Lower leg skin (tissue), 3 donors: ENCODE data around the gene FAM135A.

Experiments used
- POLR2A ChIP-seq, 2 donors: fragments of 450-650 bp; IDR thresholded peaks; one replicate each; pipeline ENCODE4 v1.6.1; 2016 to 2017; ENCODE audit warnings: antibody characterized with exemption in 2 of 2, mild to moderate bottlenecking in 1 of 2, moderate library complexity in 1 of 2
- TF ChIP-seq, protein P1 (sequence below), 3 donors: fragments of 450-650 bp; IDR thresholded peaks; one replicate each; pipeline ENCODE4 v1.5.1; 2016; ENCODE audit warnings: antibody characterized with exemption in 3 of 3, mild to moderate bottlenecking in 3 of 3, moderate library complexity in 2 of 3

DNA sequence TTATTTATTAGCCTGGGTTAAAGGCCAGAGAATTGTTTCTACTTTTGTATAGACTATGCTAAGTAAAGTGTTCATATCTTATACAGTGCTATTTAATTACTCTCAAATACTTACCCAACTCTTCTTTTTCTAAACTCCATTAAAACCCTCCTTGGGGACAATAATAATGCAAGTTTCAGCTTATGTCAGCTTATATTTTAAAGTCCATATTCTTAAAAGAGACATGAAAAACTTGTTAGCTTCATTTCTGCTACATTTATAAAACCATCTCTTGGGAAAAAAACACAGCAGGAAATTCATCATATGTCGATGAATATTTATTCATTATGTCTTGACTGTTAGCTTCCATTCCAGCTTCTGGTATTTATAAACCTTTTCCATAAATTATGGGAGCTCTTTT is 81.5 kb downstream of the FAM135A start:
- TF ChIP-seq, protein P1, sequence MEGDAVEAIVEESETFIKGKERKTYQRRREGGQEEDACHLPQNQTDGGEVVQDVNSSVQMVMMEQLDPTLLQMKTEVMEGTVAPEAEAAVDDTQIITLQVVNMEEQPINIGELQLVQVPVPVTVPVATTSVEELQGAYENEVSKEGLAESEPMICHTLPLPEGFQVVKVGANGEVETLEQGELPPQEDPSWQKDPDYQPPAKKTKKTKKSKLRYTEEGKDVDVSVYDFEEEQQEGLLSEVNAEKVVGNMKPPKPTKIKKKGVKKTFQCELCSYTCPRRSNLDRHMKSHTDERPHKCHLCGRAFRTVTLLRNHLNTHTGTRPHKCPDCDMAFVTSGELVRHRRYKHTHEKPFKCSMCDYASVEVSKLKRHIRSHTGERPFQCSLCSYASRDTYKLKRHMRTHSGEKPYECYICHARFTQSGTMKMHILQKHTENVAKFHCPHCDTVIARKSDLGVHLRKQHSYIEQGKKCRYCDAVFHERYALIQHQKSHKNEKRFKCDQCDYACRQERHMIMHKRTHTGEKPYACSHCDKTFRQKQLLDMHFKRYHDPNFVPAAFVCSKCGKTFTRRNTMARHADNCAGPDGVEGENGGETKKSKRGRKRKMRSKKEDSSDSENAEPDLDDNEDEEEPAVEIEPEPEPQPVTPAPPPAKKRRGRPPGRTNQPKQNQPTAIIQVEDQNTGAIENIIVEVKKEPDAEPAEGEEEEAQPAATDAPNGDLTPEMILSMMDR (IDR thresholded peaks at IDR 0.05), result no peak
- TF ChIP-seq POLR2A (IDR thresholded peaks at IDR 0.05), result no peak
